PFSK-1 (cell line): ENCODE data around the gene MST1.

Experiments used
- POLR2AphosphoS5 ChIP-seq: IDR thresholded peaks from 2 replicates; pipeline ENCODE4 v1.6.1; 2012; ENCODE audit warnings: low read depth, mild to moderate bottlenecking, control low read depth, low read length, moderate library complexity
- REST ChIP-seq, 2 experiments: IDR thresholded peaks; 2 replicates each; pipeline versions ENCODE4 v1.6.1 to v1.8.0; 2011 to 2012; ENCODE audit warnings: low read depth in 2 of 2, low read length in 2 of 2, control low read depth in 1 of 2, inconsistent platforms in 1 of 2, mild to moderate bottlenecking in 1 of 2, moderate library complexity in 1 of 2; ENCODE audit not compliant: insufficient read depth in 1 of 2
- SIN3A ChIP-seq: IDR thresholded peaks from 2 replicates; pipeline ENCODE4 v1.6.1; 2012; ENCODE audit warnings: mild to moderate bottlenecking, low read length, moderate library complexity, borderline replicate concordance; ENCODE audit not compliant: insufficient read depth
- TAF1 ChIP-seq: IDR thresholded peaks from 2 replicates; pipeline ENCODE4 v1.6.1; 2012; ENCODE audit warnings: low read length, control low read depth, borderline replicate concordance; ENCODE audit not compliant: insufficient read depth

- no peak for TF ChIP-seq REST (IDR thresholded peaks at IDR 0.05; ENCODE audit: insufficient read depth in 1 of 2, low read depth in 2 of 2, low read length in 2 of 2)
- no peak for TF ChIP-seq SIN3A
- no peak for TF ChIP-seq POLR2AphosphoS5
- no peak for TF ChIP-seq TAF1
Observed at GRCh38 chr3:49670940-49671290, 18.4 kb downstream of the MST1 start.
